AG10803 (cell line): Measurements from ENCODE around the gene ERCC1.
"Not testable (repeated sequence)": the region's sequence is repeated elsewhere in the genome, so short reads cannot be mapped to it uniquely, and the experiment has no call there.

Source experiments
- DNase-seq: peaks from one replicate; pipeline ENCODE4 v3.0.0; 2010; ENCODE audit warnings: low read depth
- H3K4me3 ChIP-seq: 2 replicates; pipeline ENCODE4 v1.5.1; 2011; ENCODE audit warnings: mild to moderate bottlenecking, low read length, control low read depth
- TF ChIP-seq, protein P1 (sequence below): conservative IDR thresholded peaks from 2 replicates; pipeline ENCODE4 v1.5.1; 2011; ENCODE audit warnings: mild to moderate bottlenecking, low read length, control low read depth, inconsistent platforms

The ERCC1 gene

DNA sequence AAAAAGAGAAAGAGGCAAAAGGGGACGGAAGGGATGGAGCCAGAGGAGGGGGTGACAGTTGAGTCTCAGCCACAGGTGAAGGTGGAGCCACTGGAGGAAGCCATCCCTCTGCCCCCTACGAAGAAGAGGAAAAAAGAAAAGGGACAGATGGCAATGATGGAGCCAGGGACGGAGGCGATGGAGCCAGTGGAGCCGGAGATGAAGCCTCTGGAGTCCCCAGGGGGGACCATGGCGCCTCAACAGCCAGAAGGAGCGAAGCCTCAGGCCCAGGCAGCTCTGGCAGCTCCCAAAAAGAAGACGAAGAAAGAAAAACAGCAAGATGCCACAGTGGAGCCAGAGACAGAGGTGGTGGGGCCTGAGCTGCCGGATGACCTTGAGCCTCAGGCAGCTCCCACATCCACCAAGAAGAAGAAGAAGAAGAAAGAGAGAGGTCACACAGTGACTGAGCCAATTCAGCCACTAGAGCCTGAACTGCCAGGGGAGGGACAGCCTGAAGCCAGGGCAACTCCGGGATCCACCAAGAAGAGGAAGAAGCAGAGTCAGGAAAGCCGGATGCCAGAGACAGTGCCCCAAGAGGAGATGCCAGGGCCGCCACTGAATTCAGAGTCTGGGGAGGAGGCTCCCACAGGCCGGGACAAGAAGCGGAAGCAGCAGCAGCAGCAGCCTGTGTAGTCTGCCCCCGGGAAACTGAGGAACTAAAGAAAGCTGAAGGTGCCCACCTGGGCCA is 14.7 kb downstream of the ERCC1 start:
- TF ChIP-seq, protein P1, sequence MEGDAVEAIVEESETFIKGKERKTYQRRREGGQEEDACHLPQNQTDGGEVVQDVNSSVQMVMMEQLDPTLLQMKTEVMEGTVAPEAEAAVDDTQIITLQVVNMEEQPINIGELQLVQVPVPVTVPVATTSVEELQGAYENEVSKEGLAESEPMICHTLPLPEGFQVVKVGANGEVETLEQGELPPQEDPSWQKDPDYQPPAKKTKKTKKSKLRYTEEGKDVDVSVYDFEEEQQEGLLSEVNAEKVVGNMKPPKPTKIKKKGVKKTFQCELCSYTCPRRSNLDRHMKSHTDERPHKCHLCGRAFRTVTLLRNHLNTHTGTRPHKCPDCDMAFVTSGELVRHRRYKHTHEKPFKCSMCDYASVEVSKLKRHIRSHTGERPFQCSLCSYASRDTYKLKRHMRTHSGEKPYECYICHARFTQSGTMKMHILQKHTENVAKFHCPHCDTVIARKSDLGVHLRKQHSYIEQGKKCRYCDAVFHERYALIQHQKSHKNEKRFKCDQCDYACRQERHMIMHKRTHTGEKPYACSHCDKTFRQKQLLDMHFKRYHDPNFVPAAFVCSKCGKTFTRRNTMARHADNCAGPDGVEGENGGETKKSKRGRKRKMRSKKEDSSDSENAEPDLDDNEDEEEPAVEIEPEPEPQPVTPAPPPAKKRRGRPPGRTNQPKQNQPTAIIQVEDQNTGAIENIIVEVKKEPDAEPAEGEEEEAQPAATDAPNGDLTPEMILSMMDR = no peak
- H3K4me3 ChIP-seq = no peak overlapping the region
- DNase-seq = no peak

DNA sequence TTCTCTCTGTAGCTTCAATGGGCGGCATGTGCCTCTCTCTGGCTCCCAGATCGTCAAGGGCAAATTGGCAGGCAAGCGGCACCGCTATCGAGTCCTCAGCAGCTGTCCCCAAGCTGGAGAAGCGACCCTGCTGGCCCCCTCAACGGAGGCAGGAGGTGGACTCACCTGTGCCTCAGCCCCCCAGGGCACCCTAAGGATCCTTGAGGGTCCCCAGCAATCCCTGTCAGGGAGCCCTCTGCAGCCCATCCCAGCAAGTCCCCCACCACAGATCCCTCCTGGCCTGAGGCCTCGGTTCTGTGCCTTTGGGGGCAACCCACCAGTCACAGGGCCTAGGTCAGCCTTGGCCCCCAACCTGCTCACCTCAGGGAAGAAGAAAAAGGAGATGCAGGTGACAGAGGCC is 15.6 kb downstream of the ERCC1 start:
- DNase-seq = no peak
- H3K4me3 ChIP-seq = no peak overlapping the region
- TF ChIP-seq, protein P1 = no peak

DNA sequence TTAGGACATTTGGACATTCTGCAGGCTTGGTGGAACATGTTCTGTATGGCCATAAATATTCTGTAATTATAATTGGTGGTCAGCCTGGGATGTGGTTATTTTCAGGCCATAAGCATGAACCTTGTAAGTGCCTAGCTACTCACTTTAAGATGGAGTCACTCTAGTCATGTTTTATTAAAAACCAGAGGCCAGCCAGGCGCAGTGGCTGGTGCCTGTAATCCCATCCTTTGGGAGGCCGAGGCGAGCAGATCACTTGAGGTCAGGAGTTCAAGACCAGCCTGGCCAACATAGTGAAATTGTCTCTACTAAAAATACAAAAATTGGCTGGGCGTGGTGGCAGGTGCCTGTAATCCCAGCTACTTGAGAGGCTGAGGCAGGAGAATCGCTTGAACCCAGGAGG is 16.1 kb downstream of the ERCC1 start:
- DNase-seq = not testable (repeated sequence)
- H3K4me3 ChIP-seq = peak overlapping the region; percentile 90

DNA sequence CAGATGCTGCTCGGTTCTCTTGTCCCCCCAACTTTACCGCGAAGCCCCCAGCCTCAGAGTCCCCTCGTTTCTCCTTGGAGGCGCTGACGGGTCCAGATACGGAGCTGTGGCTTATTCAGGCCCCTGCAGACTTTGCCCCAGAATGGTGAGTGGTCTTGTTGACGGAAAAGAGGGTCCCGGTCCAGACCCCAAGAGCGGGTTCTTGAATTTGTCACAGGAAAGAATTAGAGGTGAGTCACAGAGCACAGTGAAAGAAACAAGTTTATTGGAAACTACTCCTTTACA is 16.7 kb downstream of the ERCC1 start:
- no peak for DNase-seq
- TF ChIP-seq, protein P1 = no peak

DNA sequence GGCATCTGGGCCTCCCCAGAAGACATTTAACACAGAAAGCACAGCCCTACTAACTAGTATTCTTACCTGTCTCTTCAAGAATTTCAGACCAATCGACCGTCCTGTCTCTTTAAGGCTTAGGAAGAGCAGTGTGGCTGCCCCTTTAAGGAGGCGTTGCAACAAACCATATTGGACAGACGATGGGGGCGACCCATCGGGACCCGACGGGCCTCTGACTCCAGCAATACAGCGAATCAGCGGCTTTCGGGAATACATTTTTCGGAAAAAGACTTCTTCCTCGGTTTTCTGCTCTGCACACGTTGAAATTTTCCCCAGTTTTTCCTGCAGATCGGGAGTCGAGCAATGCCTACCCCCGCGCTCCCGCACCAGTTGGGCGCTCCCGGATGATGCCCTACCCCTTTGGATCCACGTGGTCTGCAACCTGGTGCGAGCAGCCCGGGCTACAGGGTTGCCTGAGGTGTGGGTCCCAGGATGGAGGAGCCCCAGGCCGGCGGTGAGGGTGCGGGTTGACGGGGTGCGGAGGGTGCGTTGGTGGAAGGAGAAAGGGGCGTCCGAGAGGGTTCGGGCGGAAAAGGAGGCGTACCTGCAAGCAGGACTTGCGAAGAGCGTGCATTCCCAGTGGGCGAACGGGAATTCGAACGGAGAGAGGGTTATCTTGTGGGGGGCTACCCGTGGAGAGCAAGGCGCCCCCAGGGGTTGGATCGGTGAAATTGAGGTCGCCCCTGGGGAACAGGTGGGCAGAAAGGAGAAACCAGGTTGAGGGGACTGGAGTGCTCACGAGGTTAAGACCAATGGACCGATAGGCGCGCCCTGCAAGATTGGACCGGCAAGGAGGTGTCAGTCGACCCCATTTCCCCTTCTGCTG is 17.3 kb downstream of the ERCC1 start, which contains the start of gene POLR1G:
Gene POLR1G (plus strand): TSS at position 419 of the 865 bp plus-strand sequence. CDS start 53 bp downstream, at position 472.
- peak within 1 kb of the TSS; percentile 90 for H3K4me3 ChIP-seq
- TF ChIP-seq, protein P1 = no peak
- DNase-seq = peak; percentile 78

More for the DNA sequence above, 16.7 kb downstream of the ERCC1 start:
- peak overlapping the region; percentile 90 for H3K4me3 ChIP-seq

DNA sequence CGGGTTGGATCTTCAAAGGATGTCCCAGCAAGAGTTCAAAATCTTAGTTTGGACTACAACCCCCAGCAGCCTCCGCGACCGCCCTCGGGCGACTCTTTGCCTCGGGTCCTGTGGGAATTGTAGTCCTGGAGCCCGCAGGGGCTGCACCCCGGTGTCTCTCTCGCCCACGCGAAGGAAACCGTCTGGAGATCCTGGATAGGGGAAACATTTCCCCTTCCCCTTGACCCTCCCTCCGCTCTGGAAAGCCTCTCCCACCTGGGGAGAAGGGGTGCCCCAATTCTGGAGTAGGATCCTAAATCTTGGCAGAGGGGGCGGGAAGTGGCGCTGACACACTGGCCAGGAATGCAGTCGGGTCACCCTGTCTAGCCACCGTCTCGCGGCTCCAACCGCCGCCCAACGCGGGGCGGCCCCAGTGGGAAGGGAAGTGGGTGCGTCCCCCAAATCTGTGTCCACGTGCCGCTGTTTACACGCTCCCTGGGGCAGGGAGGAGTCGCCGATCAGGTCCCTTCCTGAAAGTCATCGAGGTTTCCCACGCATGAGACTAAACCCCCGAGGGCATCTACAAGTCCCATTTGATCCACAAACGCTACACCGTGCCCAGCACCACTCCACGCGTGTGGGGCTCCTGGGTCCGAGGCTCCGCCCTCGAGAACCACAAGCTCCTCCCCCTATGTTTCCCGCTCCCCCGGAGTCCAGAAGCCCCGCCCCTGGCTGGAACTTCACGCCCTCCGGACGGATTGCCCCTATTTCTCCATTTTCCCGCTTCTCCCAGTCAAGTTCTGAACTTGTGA is 18.1 kb downstream of the ERCC1 start:
- peak; percentile 87 for DNase-seq
- peak overlapping the region; percentile 90 for H3K4me3 ChIP-seq
- TF ChIP-seq, protein P1 = no peak
